Tongue (tissue), 2 donors: ENCODE measurements around the gene FBXO42. TPM values are rescaled to one million over a fixed set of nuclear protein-coding genes. Genes with fewer than 3 reads are reported as not detected.

Source experiments
- DNase-seq: peaks from one replicate; pipeline ENCODE4 v3.0.0-alpha.2; 2015
- total RNA-seq: library from RNA; depleted of rRNA; stranded (reverse); fragments of >200 nt; gene quantifications from one replicate; pipeline ENCODE4 v1.2.3, GENCODE V29; 2014

The FBXO42 gene
- total RNA-seq, result 19.9 TPM

DNA sequence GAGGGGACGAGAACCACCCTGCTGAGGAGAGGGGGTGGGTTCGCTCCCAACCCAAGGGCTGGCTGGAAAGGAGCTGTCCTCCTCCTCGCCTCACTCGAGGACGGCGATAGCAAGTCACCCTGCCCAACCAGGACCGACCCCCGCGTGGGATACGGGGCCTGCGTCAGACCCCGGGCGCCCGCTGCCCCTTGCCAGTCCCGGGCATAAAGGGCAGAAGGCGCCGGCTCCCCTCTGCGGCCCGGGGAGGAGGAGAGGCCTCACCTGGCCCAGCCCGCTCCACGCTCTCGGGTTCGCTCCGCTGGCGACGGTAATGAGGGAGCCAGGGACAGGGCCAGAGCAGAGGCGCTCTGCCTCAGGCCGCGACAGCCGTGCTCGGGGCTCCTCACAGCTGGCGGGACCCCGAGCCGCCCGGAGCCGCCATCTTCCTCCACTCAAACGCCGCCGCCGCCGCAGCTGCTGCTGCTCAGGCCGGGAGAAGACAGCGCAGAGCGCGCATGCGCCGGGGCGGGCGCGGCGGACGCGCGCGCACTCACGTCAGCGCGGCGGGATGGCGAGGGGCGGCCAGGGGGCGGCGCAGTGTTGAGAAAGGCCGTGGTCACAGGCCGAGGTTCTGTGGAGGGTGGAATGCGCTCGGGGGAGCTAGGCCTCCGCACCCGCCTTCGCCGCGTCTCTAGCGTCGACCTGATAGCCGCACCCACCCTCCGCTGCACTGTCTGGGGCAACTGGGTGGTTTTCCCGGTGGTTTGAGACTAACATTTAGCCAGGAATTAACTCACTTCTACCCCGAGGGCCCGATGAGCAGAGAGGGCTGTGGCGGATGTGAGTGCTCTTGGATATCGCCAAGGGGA lies at the start of gene FBXO42:
Gene FBXO42 (minus strand): TSS at position 487 of the 848 bp plus-strand sequence. CDS start 37,062 bp downstream, outside the sequence.
- peak; percentile 98 for DNase-seq

DNA sequence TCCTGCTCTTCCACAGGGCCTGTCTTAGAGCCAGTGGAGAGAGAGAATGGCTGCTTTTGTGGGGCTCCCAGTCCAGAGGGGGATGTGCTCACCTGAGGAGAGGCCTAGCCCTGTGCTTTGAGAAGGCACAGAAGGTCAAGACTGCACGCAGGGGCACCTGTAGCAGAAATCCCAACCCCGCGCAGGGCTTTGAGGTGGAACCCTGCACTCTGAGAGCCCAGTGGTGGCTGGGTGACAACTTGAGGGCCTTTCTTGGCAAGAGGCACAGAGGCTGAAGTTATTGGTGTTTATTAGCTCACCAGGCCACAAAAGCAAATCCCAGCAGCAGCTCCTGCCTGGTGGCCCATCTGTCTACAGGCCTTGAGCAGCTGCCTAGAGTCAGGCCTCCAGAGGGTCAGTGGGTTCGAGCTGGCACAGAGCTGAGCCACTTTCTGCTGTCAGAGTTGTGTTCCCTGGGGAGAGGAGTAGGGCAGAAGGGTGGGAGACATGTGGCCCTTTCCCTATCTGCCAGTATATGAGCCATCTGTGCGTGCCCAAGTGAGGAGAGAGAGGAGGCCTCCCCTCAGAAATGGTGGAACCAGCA lies 46.2 kb upstream of the FBXO42 start:
- DNase-seq, result no peak

DNA sequence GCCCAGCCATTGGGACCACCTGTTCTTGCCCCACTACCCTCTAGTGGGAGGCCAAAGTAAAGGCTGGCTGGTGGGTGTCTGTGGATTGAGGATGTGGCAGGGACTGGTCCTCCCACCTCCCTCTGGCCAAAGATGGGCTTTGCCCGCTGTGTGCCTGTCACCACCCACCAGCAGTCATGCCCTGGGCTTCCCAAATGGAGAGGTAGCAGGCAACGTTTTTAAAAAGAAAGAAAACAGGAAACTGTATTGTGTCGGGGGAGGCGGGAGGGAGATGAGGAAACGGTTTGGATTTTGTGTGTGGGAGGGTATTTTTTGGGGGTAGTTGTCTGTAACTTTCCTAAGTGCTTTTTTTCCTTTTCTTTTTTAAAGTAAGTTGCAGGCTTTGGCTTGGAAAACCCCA lies 44.8 kb upstream of the FBXO42 start:
- no peak for DNase-seq

- DNase-seq, result no peak
Observed at GRCh38 chr1:16396591-16396990, 44.3 kb upstream of the FBXO42 start.

- no peak for DNase-seq
Observed at GRCh38 chr1:16394977-16395376, 42.7 kb upstream of the FBXO42 start.

- no peak for DNase-seq
Observed at GRCh38 chr1:16393570-16394521, 41.6 kb upstream of the FBXO42 start.

DNA sequence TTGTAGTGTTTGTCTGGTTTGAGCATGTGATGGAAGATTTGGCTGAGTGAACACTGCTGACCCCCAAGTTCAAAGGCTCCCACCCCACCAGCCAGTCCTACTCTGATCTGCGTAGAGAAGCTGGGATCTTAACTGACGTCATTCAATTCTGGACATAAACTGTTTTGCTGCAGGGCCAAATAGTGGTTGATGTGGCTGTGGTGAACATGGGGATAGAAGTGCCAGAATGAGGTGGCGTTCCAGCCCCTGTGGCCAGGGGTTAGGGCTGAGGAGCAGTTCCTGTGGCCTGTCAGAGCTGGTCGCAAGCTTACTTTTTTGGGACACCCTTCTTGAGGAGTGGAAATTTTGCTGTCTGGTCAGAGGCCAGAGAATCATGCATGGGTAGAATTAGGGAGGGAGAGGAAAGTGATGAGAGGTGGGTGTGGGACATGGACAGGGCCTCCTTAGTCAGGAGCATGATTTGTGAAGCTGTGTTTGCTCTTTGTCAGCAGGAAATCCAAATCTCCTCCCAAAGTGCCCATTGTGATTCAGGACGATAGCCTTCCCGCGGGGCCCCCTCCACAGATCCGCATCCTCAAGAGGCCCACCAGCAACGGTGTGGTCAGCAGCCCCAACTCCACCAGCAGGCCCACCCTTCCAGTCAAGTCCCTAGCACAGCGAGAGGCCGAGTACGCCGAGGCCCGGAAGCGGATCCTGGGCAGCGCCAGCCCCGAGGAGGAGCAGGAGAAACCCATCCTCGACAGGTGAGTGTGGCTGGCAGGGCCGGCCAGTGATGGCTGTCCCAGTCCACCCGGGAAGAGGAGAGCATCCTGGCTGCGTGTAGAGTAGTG lies 40.7 kb upstream of the FBXO42 start:
- DNase-seq, result no peak

GRCh38 chr1:16391411-16391810 lies 39.1 kb upstream of the FBXO42 start:
- DNase-seq, result no peak

DNA sequence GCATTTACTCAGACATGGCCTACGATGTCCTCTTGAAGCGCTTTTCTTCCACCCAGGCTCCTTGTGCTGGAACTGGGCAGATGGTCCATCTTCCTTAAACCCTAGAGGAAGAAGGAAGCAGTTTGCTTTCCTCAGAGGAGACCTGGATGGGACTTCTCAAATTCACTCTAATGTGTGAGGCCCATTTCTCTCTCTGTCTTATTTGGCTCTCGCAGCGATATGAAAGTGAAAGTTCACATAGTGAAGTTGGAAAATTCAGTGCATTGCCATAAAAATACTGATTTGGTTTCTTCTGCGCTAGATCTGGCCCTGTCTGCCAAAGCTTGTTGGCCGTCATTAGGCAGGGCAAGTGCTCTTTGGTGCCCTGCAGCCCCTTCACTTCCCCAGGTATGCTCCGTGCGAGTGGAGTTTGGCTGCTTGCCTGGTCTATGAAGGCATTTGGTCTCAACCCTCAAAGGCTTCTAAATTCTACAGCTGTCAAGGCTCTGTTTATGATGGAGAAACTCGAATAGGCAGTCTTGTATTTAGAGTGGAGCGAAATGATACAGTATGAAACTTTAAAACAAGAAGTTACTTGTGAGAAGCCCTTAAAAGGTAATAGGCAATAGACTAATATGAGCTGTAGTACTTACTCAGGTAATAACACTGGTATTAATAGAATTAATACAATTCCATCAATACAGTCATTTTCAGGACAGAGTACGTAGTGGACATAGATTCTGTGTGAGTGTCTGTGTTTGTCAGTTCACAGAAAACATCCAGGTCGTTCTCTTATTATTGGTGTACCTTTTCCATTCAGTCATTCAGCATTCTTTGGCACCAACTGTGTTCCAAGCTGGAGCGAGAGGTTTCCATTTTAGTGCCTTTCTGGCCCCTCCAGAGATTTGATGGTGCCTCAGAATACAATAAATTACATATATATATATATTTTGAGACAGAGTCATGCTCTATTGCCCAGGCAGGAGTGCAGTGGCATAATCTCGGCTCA lies 35.2 kb upstream of the FBXO42 start:
- peak; percentile 54 for DNase-seq

- DNase-seq, result peak; percentile 61
Observed at GRCh38 chr1:16386454-16387113, 34.3 kb upstream of the FBXO42 start.

DNA sequence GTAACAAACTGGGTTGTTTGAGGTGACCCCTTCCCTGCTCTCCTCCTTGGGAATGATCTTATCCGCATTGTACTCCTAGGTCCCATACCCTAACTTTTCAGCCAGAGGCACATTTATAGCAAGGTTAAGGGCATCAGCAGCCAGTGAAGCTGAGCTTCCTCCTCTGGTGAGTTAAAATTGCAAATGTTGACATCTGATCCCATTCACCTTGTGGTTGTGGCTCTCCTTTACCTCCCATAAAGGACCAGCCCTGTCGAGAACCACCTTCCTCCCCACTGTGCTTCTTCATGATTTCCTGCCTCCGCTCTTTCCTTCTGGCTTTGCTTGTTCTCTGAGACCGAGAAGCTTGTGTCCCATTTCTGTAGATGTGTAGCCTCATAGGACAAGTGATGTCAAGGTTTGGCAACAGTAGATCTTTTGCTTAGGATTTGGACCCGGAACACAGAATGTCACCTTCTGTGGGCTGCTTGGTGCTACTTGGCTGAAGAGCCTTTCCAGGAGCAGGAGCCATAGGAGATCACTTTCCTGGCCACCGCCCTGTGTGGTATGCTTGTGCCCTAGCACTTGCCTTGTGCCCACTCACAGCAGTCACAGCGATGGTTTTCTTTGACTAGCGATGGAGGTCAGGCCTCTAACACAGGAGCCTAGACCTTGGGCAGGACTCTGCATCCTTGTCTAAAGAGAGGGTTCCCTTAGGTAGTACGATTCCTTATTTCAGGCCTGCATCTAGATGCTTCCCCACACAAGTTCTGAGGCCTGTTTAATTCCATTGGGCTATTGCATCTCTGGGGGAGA lies 33.6 kb upstream of the FBXO42 start:
- DNase-seq, result no peak

GRCh38 chr1:16383888-16384287 lies 31.6 kb upstream of the FBXO42 start:
- DNase-seq, result no peak

- no peak for DNase-seq
Observed at GRCh38 chr1:16380868-16381267, 28.6 kb upstream of the FBXO42 start.

DNA sequence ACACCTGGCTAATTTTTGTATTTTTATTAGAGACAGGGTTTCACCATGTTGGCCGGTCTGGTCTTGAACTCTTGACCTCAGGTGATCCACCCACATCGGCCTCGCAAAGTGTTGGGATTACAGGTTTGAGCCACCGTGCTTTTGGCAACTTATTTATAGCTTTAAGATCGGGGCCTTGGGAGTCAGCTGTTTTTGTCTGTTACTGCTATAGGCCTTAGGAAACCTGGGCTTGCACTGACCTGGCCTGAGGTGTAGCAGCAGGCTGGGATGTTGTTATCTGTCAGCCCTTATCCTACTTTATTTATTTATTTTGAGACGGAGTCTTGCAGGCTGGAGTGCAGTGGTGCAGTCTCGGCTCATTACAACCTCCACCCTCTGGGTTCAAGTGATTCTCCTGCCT lies 26.2 kb upstream of the FBXO42 start:
- no peak for DNase-seq

GRCh38 chr1:16376971-16377370 lies 24.7 kb upstream of the FBXO42 start:
- DNase-seq, result no peak

DNA sequence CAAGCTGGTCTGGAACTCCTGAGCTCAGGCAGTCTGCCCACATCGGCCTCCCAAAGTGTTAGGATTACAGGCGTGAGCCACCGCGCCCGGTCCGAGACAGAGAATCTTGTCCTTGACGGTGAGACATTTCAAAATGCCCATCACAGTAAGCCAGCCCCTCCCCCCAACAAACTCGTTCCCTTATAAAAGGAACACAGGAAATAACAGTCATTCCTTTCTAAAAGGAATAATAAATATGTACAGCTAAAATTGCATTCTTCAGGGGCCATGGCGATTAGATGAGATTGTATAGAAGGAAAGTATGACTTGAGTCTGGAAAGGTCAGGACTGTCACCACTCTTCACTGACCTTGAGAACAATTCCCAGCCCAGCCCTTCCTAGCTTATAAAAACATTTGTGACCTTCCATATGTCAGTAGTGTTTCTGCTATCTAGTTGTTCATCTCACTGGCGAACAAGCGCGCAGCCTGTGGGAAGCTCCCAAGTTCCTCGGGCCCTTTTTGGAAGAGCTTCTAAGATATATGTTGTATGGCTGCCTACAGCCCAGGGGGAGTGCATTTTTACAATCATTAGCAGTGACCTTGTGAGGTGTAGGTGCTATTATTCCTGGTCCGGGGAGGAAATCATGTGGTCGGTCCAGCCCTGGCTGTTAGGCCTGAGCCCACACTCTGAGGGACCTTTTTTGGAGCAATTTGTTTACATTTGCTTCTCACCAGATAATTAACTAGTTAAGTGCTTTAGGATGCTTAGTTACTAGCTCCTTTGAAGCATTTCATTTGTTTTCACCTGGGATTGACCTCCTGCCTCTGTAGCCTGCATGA lies 23.5 kb upstream of the FBXO42 start:
- DNase-seq, result no peak

DNA sequence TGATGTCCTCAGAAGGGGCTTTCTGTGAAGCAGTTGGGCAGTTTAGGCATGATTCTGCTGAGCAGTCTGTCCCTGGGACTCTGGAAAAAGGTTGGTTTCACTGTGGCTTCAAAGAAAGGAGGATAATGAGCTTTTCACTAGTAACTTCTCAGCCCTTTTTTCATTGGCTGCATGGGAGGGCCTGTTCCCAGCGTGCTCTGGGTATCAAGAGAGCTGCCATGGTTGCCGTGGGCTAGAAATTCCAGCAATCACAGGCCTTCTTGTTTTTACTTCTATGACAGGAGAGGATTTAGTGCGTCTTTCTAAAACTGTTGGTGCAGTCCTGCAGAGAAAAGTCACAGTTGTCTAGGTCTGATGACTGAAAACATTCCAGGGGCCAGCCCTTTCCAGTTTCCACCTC lies 22.0 kb upstream of the FBXO42 start:
- no peak for DNase-seq
